K562 (cell line): Measurements from ENCODE around the gene SLC28A1. TPM values are rescaled to one million over a fixed set of nuclear protein-coding genes. Genes with fewer than 3 reads are reported as not detected.

ENCODE experiments used
- ATAC-seq: fragments of 200-7000 bp; cut with Tn5 transposase; 3 replicates; pipeline ENCODE4 v1.9.1; 2020; ENCODE audit warnings: moderate library complexity
- BruUV-seq: library from RNA; stranded (reverse); fragments of 400-500 nt; replicated peaks from 2 replicates; lab custom pipeline; 2021; lab: Mats Ljungman, UMichigan
- CTCF ChIA-PET: fragments of 300-600 bp; formaldehyde crosslinking; extraction: SDS; loops from one replicate; lab custom pipeline; 2021; ENCODE audit warnings: low intra/inter-chr PET ratio; lab: Yijun Ruan, JAX
- POLR2A ChIA-PET: fragments of 300-600, 350-650 bp; sonication (Branson Sonifier 250); formaldehyde crosslinking; extraction: SDS; loops from one replicate; lab custom pipeline; 2021; ENCODE audit warnings: antibody characterized with exemption, inconsistent platforms; lab: Yijun Ruan, JAX
- DNase-seq, 4 experiments: peaks; one replicate each; pipeline versions ENCODE4 v3.0.0 to v3.0.0-alpha.2; 2011 to 2018; ENCODE audit warnings: low spot score in 3 of 4, mixed read lengths in 3 of 4; ENCODE audit errors: extremely low read depth in 1 of 4
- FAIRE-seq: peaks from 2 replicates; lab custom pipeline; 2011; peaks lifted over from hg19 to GRCh38; lab: Jason Lieb, UNC
- H2AFZ ChIP-seq: 2 replicates; pipeline ENCODE4 v1.6.0; 2011; ENCODE audit warnings: low read depth, low read length, control low read depth, inconsistent platforms
- H3K27ac ChIP-seq: fragments of 200-600 bp; 3 replicates; pipeline ENCODE4 v1.8.0; 2011; ENCODE audit warnings: low read depth, mild to moderate bottlenecking, control low read depth, inconsistent platforms, low read length, moderate library complexity, mixed read lengths; ENCODE audit errors: extremely low read depth
- H3K27me3 ChIP-seq, 2 experiments: fragments of 300-600 bp in 1 of 2; 2 replicates in 1 of 2; 3 replicates in 1 of 2; pipeline versions ENCODE4 v1.6.0 to v1.8.0; 2011; ENCODE audit warnings: inconsistent platforms in 2 of 2, low read length in 2 of 2, mild to moderate bottlenecking in 1 of 2, mixed read lengths in 1 of 2, moderate library complexity in 1 of 2; ENCODE audit not compliant: control insufficient read depth in 2 of 2, insufficient read depth in 2 of 2
- H3K36me3 ChIP-seq: fragments of 300-600 bp; 3 replicates; pipeline ENCODE4 v1.8.0; 2011; ENCODE audit warnings: mild to moderate bottlenecking, low read length, inconsistent platforms; ENCODE audit not compliant: control insufficient read depth, insufficient read depth
- H3K4me1 ChIP-seq, 2 experiments: fragments of 200-600 bp in 1 of 2; replicated peaks in 1 of 2; 2 replicates in 1 of 2; 3 replicates in 1 of 2; pipeline versions ENCODE4 v1.5.1 to v1.8.0; 2011; ENCODE audit warnings: inconsistent platforms in 2 of 2, low read length in 2 of 2, mild to moderate bottlenecking in 1 of 2, mixed read lengths in 1 of 2, moderate library complexity in 1 of 2; ENCODE audit not compliant: control insufficient read depth in 2 of 2, insufficient read depth in 2 of 2
- H3K4me2 ChIP-seq: 2 replicates; pipeline ENCODE4 v1.6.1; 2011; ENCODE audit warnings: low read length, control low read depth, inconsistent platforms, mixed read lengths; ENCODE audit not compliant: insufficient read depth
- H3K4me3 ChIP-seq: fragments of 200-600 bp; sonication (generic), shearing (Covaris generic); 2 replicates; pipeline ENCODE4 v1.5.1; 2016; ENCODE audit warnings: control low read depth, inconsistent platforms
- H3K79me2 ChIP-seq: fragments of 200-600 bp; 3 replicates; pipeline ENCODE4 v1.8.0; 2011; ENCODE audit warnings: low read length, inconsistent platforms; ENCODE audit not compliant: control insufficient read depth, insufficient read depth
- H3K9ac ChIP-seq, 2 experiments: 2 replicates each; pipeline versions ENCODE4 v1.6.0 to v1.6.1; 2011; ENCODE audit warnings: low read depth in 2 of 2, low read length in 2 of 2, control low read depth in 1 of 2, inconsistent platforms in 1 of 2, mild to moderate bottlenecking in 1 of 2, mixed read lengths in 1 of 2; ENCODE audit not compliant: insufficient read depth in 1 of 2
- H3K9me1 ChIP-seq: one replicate; pipeline ENCODE4 v1.6.0; 2011; ENCODE audit warnings: inconsistent platforms, mild to moderate bottlenecking, low read length, moderate library complexity; ENCODE audit not compliant: control insufficient read depth, insufficient read depth
- H3K9me3 ChIP-seq: replicated peaks from 2 replicates; pipeline ENCODE4 v1.5.1; 2011; ENCODE audit warnings: low read depth, low read length, inconsistent platforms; ENCODE audit not compliant: control insufficient read depth, insufficient read depth
- H4K20me1 ChIP-seq: replicated peaks from 2 replicates; pipeline ENCODE4 v1.6.1; 2011; ENCODE audit warnings: low read length, inconsistent platforms, mixed read lengths; ENCODE audit not compliant: control insufficient read depth, insufficient read depth
- ASH1L ChIP-seq: fragments of 450-650 bp; IDR thresholded peaks from 2 replicates; pipeline ENCODE4 v1.6.1; 2018; ENCODE audit warnings: borderline replicate concordance, mild to moderate bottlenecking, low read depth; ENCODE audit not compliant: partially characterized antibody
- BDP1 ChIP-seq: IDR thresholded peaks from 3 replicates; pipeline ENCODE4 v1.6.1; 2011; ENCODE audit not compliant: insufficient read length, insufficient read depth
- CHD2 ChIP-seq: IDR thresholded peaks from 2 replicates; pipeline ENCODE4 v1.6.1; 2011; ENCODE audit warnings: low read depth, low read length
- EWSR1 ChIP-seq: fragments of 450-650 bp; IDR thresholded peaks from 2 replicates; pipeline ENCODE4 v1.6.1; 2018; ENCODE audit warnings: borderline replicate concordance, mild to moderate bottlenecking, low read depth, moderate library complexity; ENCODE audit not compliant: partially characterized antibody
- HDAC6 ChIP-seq: IDR thresholded peaks from 2 replicates; pipeline ENCODE4 v1.6.1; 2012; ENCODE audit warnings: low read depth, mild to moderate bottlenecking, control low read depth, inconsistent platforms, low read length, moderate library complexity
- PCBP1 ChIP-seq: fragments of 200-400 bp; formaldehyde crosslinking; IDR thresholded peaks from 2 replicates; pipeline ENCODE4 v1.6.1; 2018; ENCODE audit warnings: mild to moderate bottlenecking, low read depth, low read length; ENCODE audit not compliant: poor library complexity, severe bottlenecking
- PRPF4 ChIP-seq: fragments of 200-400 bp; formaldehyde crosslinking; IDR thresholded peaks from one replicate; pipeline ENCODE4 v1.6.1; 2017; ENCODE audit warnings: low read length, low read depth, mild to moderate bottlenecking; ENCODE audit not compliant: insufficient read depth, poor library complexity, severe bottlenecking
- RBM15 ChIP-seq: fragments of 200-400 bp; formaldehyde crosslinking; IDR thresholded peaks from 2 replicates; pipeline ENCODE4 v1.6.1; 2018; ENCODE audit warnings: mild to moderate bottlenecking, low read length, moderate library complexity; ENCODE audit not compliant: insufficient read depth
- TCF3 ChIP-seq: sonication (generic); formaldehyde crosslinking; IDR thresholded peaks from 2 replicates; pipeline ENCODE4 v1.4.0; 2020; ENCODE audit warnings: mild to moderate bottlenecking, missing genetic modification reagents
- ZNF121 ChIP-seq: sonication (generic); formaldehyde crosslinking; conservative IDR thresholded peaks from 2 replicates; pipeline ENCODE4 v1.8.0; 2022; ENCODE audit warnings: missing genetic modification reagents
- ZNF253 ChIP-seq: fragments of 250-450 bp; sonication (Bioruptor Pico); conservative IDR thresholded peaks from 2 replicates; pipeline ENCODE4 v1.6.1; 2021; ENCODE audit warnings: mild to moderate bottlenecking
- ZNF717 ChIP-seq: fragments of 250-450 bp; sonication (Bioruptor Pico); IDR thresholded peaks from 2 replicates; pipeline ENCODE4 v1.5.0; 2021
- WGBS: fragments of 100-300 bp; shearing (Covaris generic); methylation state at CpG from one replicate; pipeline ENCODE4 v1.1.6; 2016; ENCODE audit warnings: low coverage, mixed read lengths; ENCODE audit not compliant: insufficient coverage; ENCODE audit errors: missing lambda C conversion rate; 5-methylcytosine and 5-hydroxymethylcytosine counted together
- in situ Hi-C: fragments of 300-500 bp; cut with MboI; formaldehyde crosslinking; loops from 4 replicates; pipeline ENCODE4 v1.15.0; 2018; ENCODE audit warnings: inconsistent platforms, mixed read lengths
- intact Hi-C: fragments of 100-400 bp; cut with micrococcal nuclease; formaldehyde crosslinking; loops from 2 replicates; pipeline ENCODE4 v1.14.2; 2022
- polyA plus RNA-seq, 8 experiments: library from polyadenylated mRNA; depleted of rRNA in 4 of 8; stranded (reverse) in 5 of 8; unstranded in 3 of 8; fragments of >200 nt; fragmentation: Nextera tagmentation in 2 of 8; fragmentation: Illumina TruSeq in 1 of 8; extraction: Ambion mirVana in 2 of 8; extraction: Trizol in 1 of 8; gene quantifications; 2 replicates each; pipeline versions ENCODE4 v1.2.1 to v1.2.3, GENCODE V29; 2011 to 2014; ENCODE audit warnings: inconsistent platforms in 1 of 8, missing spikeins in 1 of 8
- total RNA-seq, 7 experiments: library from RNA; depleted of rRNA in 6 of 7; stranded (reverse); fragments of >200 nt in 6 of 7; fragmentation: Illumina TruSeq in 2 of 7; extraction: Trizol in 2 of 7; gene quantifications; 2 replicates each; pipeline versions ENCODE4 v1.2.1 to v1.2.3, GENCODE V29; 2011 to 2021; ENCODE audit warnings: low replicate concordance in 1 of 7
- TF ChIP-seq, protein P1 (sequence below), 2 experiments: fragments of 200-800 bp in 1 of 2; sonication (Bioruptor generic) in 1 of 2; sonication (generic) in 1 of 2; formaldehyde crosslinking in 1 of 2; IDR thresholded peaks in 1 of 2; conservative IDR thresholded peaks in 1 of 2; 2 replicates each; pipeline versions ENCODE4 v1.5.0 to v1.6.1; 2016 to 2020; ENCODE audit warnings: missing compliant biosample characterization in 1 of 2, missing genetic modification characterization in 1 of 2, missing genetic modification reagents in 1 of 2
- TF ChIP-seq, protein P2 (sequence below): fragments of 450-650 bp; formaldehyde crosslinking; IDR thresholded peaks from 2 replicates; pipeline ENCODE4 v1.4.0; 2020; ENCODE audit warnings: mild to moderate bottlenecking

Gene SLC28A1
- total and polyA plus RNA-seq, 9 of the 15 experiments (the other 6 are each of a cell fraction or from before 2014, with no cell fraction given) = 0.04 TPM; not detected in 8

DNA sequence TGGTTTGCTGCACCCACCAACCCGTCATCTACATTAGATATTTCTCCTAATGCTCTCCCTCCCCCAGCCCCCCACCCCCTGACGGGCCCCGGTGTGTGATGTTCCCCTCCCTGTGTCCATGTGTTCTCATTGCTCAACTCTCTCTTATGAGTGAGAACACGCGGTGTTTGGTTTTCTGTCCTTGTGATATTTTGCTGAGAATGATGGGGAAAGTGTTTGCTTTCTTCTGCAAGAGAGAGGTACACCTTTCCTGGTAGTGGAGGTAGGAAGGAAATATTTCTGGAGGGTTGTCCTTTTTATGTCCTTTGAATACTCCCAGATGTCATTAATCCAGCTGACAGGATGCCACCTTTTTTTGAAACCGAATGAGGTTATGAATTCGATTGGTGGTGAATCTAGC is 10.5 kb upstream of the SLC28A1 start:
- intact Hi-C loops (no loop called here), in situ Hi-C loops (no loop called here)
- no peaks in the 10 kb centered on the region; a peak in 2 of 5 replicates for H3K4me1 ChIP-seq
- no peak overlapping the region for H3K4me2 ChIP-seq
- ChIA-PET POLR2A (interaction anchor here (1.1 kb wide), 1 partner anchor 10 kb away, joined by 5 read pairs; the partner anchor contains the start of gene SLC28A1), CTCF (interaction anchor here (0.6 kb wide), 1 partner anchor 120 kb away, joined by 3 read pairs; no protein-coding TSS in a partner anchor)
- ATAC-seq (no peak), FAIRE-seq (no peak), DNase-seq (no peak)
- H3K9me1 ChIP-seq = no peaks in the 10 kb centered on the region
- H3K79me2 ChIP-seq = no peaks in the 10 kb centered on the region
- H3K9me3 ChIP-seq = no peaks in the 10 kb centered on the region
- no peak overlapping the region for H3K27ac ChIP-seq
- no TSS peak for BruUV-seq
- H3K4me3 ChIP-seq = no peak overlapping the region
- no peak overlapping the region for H2AFZ ChIP-seq
- peaks cover 20 to 39% of the 10 kb centered on the region in 2 experiments for H3K27me3 ChIP-seq
- no peaks in the 10 kb centered on the region for H3K36me3 ChIP-seq
- H3K9ac ChIP-seq = no peak overlapping the region
- no peaks in the 10 kb centered on the region for H4K20me1 ChIP-seq
- TF ChIP-seq RBM15 = no peak
- TF ChIP-seq ZNF253 (CRISPR knock-in tag) = no peak
- TF ChIP-seq, protein P1, sequence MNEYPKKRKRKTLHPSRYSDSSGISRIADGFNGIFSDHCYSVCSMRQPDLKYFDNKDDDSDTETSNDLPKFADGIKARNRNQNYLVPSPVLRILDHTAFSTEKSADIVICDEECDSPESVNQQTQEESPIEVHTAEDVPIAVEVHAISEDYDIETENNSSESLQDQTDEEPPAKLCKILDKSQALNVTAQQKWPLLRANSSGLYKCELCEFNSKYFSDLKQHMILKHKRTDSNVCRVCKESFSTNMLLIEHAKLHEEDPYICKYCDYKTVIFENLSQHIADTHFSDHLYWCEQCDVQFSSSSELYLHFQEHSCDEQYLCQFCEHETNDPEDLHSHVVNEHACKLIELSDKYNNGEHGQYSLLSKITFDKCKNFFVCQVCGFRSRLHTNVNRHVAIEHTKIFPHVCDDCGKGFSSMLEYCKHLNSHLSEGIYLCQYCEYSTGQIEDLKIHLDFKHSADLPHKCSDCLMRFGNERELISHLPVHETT (CRISPR knock-in tag; conservative IDR thresholded peaks at IDR 0.05 in 1 of 2, IDR thresholded peaks at IDR 0.05 in 1 of 2) = no peak
- TF ChIP-seq PRPF4 = no peak
- no peak for TF ChIP-seq PCBP1
- no peak for TF ChIP-seq ZNF717
- no peak for TF ChIP-seq HDAC6
- no peak for TF ChIP-seq TCF3 (CRISPR knock-in tag)
- TF ChIP-seq CHD2 = no peak
- TF ChIP-seq BDP1 = no peak
- no peak for TF ChIP-seq ASH1L
- no peak for TF ChIP-seq ZNF121
- TF ChIP-seq, protein P2, sequence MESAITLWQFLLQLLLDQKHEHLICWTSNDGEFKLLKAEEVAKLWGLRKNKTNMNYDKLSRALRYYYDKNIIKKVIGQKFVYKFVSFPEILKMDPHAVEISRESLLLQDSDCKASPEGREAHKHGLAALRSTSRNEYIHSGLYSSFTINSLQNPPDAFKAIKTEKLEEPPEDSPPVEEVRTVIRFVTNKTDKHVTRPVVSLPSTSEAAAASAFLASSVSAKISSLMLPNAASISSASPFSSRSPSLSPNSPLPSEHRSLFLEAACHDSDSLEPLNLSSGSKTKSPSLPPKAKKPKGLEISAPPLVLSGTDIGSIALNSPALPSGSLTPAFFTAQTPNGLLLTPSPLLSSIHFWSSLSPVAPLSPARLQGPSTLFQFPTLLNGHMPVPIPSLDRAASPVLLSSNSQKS (CRISPR knock-in tag) = no peak
- no peak for TF ChIP-seq EWSR1
- 5% methylated on average over 6 of the region's 7 CpGs for WGBS
